ENCODE results near the gene TIAM2. TPM values are rescaled to one million over a fixed set of nuclear protein-coding genes. Genes with fewer than 3 reads are reported as not detected.

TIAM2 gene
- total and polyA plus RNA-seq, 9 of the 15 experiments (the other 6 are each of a cell fraction or from before 2014, with no cell fraction given): 0.73 to 6.5 (median 4.3) TPM

DNA sequence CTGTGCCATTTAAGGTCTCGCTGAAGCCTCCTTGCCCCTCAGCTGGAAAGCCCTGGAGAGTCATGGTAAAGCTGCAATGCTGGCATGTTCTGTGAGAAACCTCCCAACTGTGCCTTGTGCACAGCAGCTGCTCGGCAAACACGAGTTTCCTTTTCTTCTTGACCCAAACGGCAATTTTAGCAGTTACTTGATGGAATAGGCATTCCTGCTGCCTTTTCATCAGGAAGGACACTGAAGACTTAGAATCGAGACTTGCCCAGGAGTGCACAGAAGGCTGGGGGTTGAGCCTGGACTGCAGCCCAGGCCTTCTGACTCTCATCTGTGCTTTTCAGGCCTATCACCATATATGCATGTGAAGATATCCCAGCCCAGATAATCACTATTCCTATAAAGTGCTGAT, 240.0 kb downstream of the TIAM2 start:
- CTCF ChIA-PET (ENCODE audit: low intra/inter-chr PET ratio): no interaction called here
- no peak overlapping the region for H2AFZ ChIP-seq (ENCODE audit: low read depth, low read length)
- no TSS peak for BruUV-seq (replicated peaks)
- TF ChIP-seq SMAD2 (IDR thresholded peaks at IDR 0.05; ENCODE audit: low read depth, low read length) (no peak), SRSF1 (IDR thresholded peaks at IDR 0.05; ENCODE audit: low read depth, low read length) (no peak)
- ATAC-seq (no peak), DNase-seq (ENCODE audit: extremely low read depth in 1 of 4, low spot score in 3 of 4) (no peak), FAIRE-seq (no peak)
- no peak overlapping the region for H3K9ac ChIP-seq (ENCODE audit: insufficient read depth in 1 of 2, low read depth in 2 of 2, low read length in 2 of 2)
- no peak overlapping the region for H3K4me2 ChIP-seq (ENCODE audit: insufficient read depth, low read length)
- H3K27ac ChIP-seq (ENCODE audit: extremely low read depth, low read depth, low read length): no peak overlapping the region
- in situ Hi-C loops (cut with MboI): no loop called here
- no peaks in the 10 kb centered on the region for H3K9me1 ChIP-seq (ENCODE audit: control insufficient read depth, insufficient read depth, low read length)
- no peaks in the 10 kb centered on the region for H3K4me1 ChIP-seq (replicated peaks in 1 of 2; ENCODE audit: control insufficient read depth in 2 of 2, insufficient read depth in 2 of 2, low read length in 2 of 2)
- H4K20me1 ChIP-seq (replicated peaks; ENCODE audit: control insufficient read depth, insufficient read depth, low read length): no peaks in the 10 kb centered on the region
- no peak overlapping the region for H3K4me3 ChIP-seq
- 0% methylated on average over 5 of the region's 5 CpGs for WGBS (ENCODE audit: insufficient coverage, low coverage, missing lambda C conversion rate)
- intact Hi-C loops (cut with micrococcal nuclease): no loop called here
- H3K27me3 ChIP-seq (ENCODE audit: control insufficient read depth in 2 of 2, insufficient read depth in 2 of 2, low read length in 2 of 2): peaks cover 16 to 44% of the 10 kb centered on the region in 2 experiments; a peak in 4 of 5 replicates
- no peaks in the 10 kb centered on the region for H3K36me3 ChIP-seq (ENCODE audit: control insufficient read depth, insufficient read depth, low read length)
- POLR2A ChIA-PET: interaction anchor here (0.5 to 2.0 kb wide), 3 partner anchors 12 to 638 kb away, joined by 3 to 9 read pairs (median 4); no protein-coding TSS in a partner anchor
- H3K79me2 ChIP-seq (ENCODE audit: control insufficient read depth, insufficient read depth, low read length): no peaks in the 10 kb centered on the region
- no peaks in the 10 kb centered on the region for H3K9me3 ChIP-seq (replicated peaks; ENCODE audit: control insufficient read depth, insufficient read depth, low read depth, low read length)

DNA sequence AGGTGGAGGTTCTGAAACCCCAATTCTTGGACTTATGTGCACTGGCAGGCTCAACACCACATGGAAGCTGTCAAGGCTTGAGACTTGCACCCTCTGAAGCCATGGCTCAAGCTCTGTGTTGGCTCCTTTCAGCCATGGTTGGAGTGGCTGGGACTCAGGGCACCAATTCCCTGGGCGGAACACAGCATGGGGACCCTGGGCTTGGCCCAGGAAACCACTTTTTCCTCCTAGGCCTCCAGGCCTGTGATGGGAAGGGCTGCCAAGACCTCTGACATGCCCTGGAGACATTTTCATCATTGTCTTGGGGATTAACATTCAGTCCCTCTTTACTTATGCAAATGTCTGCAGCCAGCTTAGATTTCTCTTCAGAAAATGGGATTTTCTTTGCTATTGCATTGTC, 242.5 kb downstream of the TIAM2 start:
- ChIA-PET POLR2A (no interaction called here), CTCF (ENCODE audit: low intra/inter-chr PET ratio) (no interaction called here)
- no peak overlapping the region for H3K9ac ChIP-seq (ENCODE audit: insufficient read depth in 1 of 2, low read depth in 2 of 2, low read length in 2 of 2)
- H3K9me1 ChIP-seq (ENCODE audit: control insufficient read depth, insufficient read depth, low read length): no peaks in the 10 kb centered on the region
- peaks cover 11 to 44% of the 10 kb centered on the region in 2 experiments; a peak in 4 of 5 replicates for H3K27me3 ChIP-seq (ENCODE audit: control insufficient read depth in 2 of 2, insufficient read depth in 2 of 2, low read length in 2 of 2)
- WGBS (ENCODE audit: insufficient coverage, low coverage, missing lambda C conversion rate): 0% methylated on average over 1 of the region's 1 CpG
- no TSS peak for BruUV-seq (replicated peaks)
- no peaks in the 10 kb centered on the region for H3K79me2 ChIP-seq (ENCODE audit: control insufficient read depth, insufficient read depth, low read length)
- no peak overlapping the region for H3K4me3 ChIP-seq
- FAIRE-seq (no peak), DNase-seq (ENCODE audit: extremely low read depth in 1 of 4, low spot score in 3 of 4) (no peak), ATAC-seq (no peak)
- no peak overlapping the region for H3K4me2 ChIP-seq (ENCODE audit: insufficient read depth, low read length)
- H4K20me1 ChIP-seq (replicated peaks; ENCODE audit: control insufficient read depth, insufficient read depth, low read length): no peaks in the 10 kb centered on the region
- no peak overlapping the region for H3K27ac ChIP-seq (ENCODE audit: extremely low read depth, low read depth, low read length)
- in situ Hi-C loops (cut with MboI) (no loop called here), intact Hi-C loops (cut with micrococcal nuclease) (no loop called here)
- H2AFZ ChIP-seq (ENCODE audit: low read depth, low read length): no peak overlapping the region
- H3K9me3 ChIP-seq (replicated peaks; ENCODE audit: control insufficient read depth, insufficient read depth, low read depth, low read length): no peaks in the 10 kb centered on the region
- H3K36me3 ChIP-seq (ENCODE audit: control insufficient read depth, insufficient read depth, low read length): no peaks in the 10 kb centered on the region
- no peaks in the 10 kb centered on the region for H3K4me1 ChIP-seq (replicated peaks in 1 of 2; ENCODE audit: control insufficient read depth in 2 of 2, insufficient read depth in 2 of 2, low read length in 2 of 2)
- TF ChIP-seq MCM5 (IDR thresholded peaks at IDR 0.05; ENCODE audit: low read depth) (no peak), CEBPB (tag; IDR thresholded peaks at IDR 0.05) (no peak), ZNF707 (CRISPR knock-in tag; conservative IDR thresholded peaks at IDR 0.05) (no peak), TFE3 (CRISPR knock-in tag; IDR thresholded peaks at IDR 0.05) (no peak), ZNF561 (CRISPR knock-in tag; conservative IDR thresholded peaks at IDR 0.05) (no peak), POLR2A (conservative IDR thresholded peaks at IDR 0.05) (no peak)
- TF ChIP-seq, protein P1, sequence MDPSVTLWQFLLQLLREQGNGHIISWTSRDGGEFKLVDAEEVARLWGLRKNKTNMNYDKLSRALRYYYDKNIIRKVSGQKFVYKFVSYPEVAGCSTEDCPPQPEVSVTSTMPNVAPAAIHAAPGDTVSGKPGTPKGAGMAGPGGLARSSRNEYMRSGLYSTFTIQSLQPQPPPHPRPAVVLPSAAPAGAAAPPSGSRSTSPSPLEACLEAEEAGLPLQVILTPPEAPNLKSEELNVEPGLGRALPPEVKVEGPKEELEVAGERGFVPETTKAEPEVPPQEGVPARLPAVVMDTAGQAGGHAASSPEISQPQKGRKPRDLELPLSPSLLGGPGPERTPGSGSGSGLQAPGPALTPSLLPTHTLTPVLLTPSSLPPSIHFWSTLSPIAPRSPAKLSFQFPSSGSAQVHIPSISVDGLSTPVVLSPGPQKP (CRISPR knock-in tag; IDR thresholded peaks at IDR 0.05): no peak
- TF ChIP-seq, protein P2, sequence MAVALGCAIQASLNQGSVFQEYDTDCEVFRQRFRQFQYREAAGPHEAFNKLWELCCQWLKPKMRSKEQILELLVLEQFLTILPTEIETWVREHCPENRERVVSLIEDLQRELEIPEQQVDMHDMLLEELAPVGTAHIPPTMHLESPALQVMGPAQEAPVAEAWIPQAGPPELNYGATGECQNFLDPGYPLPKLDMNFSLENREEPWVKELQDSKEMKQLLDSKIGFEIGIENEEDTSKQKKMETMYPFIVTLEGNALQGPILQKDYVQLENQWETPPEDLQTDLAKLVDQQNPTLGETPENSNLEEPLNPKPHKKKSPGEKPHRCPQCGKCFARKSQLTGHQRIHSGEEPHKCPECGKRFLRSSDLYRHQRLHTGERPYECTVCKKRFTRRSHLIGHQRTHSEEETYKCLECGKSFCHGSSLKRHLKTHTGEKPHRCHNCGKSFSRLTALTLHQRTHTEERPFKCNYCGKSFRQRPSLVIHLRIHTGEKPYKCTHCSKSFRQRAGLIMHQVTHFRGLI (CRISPR knock-in tag; IDR thresholded peaks at IDR 0.05): no peak

Measured in K562 (cell line).